Activated T-helper 9 cell treated with anti-CD3 and anti-CD28 coated beads, Interleukin-2, amount 50 U/mL, for 16 hours (primary cell): ENCODE data around the gene ARSJ.
"Not testable (repeated sequence)": the region's sequence is repeated elsewhere in the genome, so short reads cannot be mapped to it uniquely, and the experiment has no call there.

Source experiments
- DNase-seq: peaks from one replicate; pipeline ENCODE4 v3.0.0-alpha.2; 2020; ENCODE audit warnings: low read depth

Gene ARSJ

DNA sequence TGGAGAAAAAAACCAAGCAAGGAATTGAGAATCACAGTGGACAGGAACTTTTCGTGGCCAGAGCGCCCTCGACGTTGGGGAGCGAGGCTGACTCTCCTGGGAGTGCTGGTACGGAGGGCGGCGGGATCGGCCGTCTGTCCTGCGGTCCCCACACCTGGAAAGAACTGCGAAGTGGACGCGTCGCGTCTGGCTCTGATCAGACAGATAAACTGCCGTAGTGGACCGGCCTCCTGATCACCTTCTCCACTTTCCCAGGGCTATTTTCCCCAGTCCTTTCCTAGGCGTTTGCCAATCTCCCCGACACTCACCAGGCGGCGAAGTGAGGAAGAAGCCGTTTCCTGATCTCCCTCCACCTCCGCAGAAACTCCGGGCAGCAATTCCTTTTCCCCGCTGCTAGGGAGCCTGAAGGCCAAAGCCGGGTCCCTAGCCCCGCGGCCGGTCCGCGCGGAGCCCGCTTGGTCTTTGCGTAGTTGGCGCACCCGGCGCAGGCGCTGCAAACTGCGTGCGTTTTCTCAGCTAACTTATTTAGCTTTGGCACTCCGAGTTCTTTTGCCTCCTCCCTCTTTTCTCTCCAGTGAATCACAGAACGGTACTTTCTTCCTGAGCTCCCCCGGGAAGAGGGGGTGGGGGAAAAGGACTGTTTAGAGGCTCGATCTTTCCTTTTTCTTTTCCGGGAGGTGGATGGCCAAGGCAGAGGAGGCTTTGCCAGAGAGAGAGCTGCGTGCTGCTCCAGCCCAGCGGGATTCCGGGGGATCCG is at the start of gene ARSJ:
TSS of gene ARSJ (minus strand) at position 500 of the 757 bp plus-strand sequence. CDS start 813 bp downstream, outside the sequence.
- no peak for DNase-seq

DNA sequence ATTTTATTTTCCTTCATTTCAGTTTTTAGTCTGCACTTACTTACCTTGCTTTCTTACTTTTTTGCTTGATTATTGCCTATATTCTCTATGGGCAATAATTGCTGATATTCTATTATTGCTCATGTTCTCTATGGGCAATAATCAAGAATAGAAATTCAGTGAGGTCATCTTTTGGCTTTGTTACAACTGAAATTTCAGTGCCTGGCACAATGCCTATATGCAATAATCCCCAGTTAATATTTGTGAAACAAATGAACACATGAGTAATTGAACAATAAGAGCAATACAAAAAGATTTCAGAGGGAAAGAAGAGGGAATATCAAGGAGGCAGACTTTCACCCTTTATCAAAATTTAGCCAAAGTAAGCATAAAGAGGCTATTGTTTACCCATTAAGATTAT is 48.6 kb upstream of the ARSJ start:
- DNase-seq: no peak

DNA sequence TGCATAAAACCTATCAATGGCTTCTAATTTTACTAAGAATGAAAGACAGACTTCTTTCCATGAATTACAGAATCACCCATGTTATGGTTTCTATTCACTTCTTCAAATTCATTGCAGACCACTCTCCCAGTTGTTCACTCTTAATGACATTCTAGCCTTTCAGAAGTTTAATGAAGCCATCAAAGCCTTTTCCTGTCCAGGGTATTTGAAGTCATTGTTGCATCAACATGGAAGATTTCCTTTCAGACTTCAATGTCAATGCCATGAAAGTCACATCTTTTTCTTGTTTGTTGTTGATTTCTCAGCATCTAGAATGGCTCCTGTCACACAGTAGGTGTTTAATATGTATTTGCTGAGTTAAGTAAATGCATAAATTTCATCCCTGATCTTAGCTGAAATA is 48.1 kb upstream of the ARSJ start:
- DNase-seq: no peak

DNA sequence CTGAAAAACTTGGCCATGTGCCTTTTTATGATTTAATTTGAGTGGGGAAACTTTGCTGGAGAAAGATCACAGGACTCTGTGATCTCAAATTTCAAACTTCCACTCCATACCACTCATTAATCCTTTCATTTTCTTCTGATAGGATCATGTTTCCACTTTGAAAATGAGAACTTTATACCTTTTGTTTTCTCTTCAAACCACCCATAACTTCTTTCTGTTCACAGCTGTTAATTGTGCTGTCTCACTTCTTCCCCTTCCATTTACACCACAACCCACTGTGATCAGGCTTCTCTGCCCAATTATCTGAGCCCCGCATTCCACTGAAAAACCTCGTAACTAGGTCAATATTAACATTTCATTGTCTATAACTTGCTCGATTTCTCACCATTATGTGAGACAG is 47.0 kb upstream of the ARSJ start:
- no peak for DNase-seq

DNA sequence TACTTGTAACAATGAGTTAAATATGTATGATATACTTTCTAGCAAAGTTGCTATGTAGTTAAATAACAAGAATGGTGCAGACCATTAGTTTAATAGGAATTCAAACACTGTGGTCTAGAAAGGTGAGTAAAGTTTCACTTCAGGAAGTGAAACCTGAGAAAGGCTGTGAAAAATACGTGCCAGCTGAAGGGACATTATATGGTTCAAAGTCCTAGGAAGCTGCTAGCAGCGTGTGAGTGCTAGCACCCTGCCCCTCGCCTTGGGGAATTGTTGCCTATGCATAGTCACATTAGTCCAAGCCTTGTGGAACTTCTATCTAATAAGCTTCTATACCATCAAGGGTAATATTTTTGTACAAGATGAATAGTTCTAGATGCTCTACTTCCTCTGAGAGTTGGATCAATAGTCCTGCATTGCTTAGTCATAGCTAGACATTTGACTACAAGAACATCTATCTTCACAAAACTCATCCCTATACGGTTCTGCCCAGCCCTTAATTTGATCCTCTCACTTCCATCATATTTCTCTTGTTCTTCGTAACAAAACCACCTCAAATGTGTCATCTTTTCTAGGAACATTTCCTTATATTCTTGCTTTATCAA is 45.8 kb upstream of the ARSJ start:
- DNase-seq: no peak

DNA sequence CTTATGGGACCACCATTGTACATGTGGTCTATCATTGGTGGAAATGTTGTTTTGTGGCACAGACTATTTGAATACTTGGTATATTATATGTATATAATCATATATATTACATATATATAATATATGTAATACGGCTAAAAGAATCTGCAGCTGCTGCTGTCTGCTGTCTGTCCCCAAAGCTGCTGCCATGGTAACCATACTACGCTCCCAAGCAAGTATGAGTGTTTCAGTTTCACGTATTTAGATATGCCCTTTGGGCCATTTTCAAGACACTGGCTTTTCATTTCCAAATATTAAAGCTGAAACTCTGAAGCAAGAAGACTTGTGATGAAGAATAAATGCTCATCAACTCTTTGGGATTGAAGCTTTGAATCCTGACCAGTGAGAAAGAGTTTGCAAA is 42.0 kb upstream of the ARSJ start:
- no peak for DNase-seq

DNA sequence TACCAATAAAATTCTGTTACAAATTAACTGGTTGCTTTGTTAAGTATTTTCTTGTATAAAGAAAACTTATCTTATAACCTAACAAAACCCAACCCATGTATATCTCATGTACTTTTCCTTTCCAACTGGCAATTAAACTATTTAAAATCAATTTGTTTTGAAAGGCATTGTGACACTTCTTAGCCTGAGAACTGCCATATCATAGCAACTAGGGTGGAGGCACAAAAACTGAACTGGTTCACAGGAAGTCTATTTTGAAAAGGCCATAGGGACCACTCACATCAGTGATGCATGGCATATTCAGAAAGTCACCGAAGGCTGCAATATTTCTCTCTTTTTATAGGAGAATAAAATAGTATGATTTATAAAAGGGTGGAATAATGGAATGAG is 40.5 kb upstream of the ARSJ start:
- DNase-seq: no peak

DNA sequence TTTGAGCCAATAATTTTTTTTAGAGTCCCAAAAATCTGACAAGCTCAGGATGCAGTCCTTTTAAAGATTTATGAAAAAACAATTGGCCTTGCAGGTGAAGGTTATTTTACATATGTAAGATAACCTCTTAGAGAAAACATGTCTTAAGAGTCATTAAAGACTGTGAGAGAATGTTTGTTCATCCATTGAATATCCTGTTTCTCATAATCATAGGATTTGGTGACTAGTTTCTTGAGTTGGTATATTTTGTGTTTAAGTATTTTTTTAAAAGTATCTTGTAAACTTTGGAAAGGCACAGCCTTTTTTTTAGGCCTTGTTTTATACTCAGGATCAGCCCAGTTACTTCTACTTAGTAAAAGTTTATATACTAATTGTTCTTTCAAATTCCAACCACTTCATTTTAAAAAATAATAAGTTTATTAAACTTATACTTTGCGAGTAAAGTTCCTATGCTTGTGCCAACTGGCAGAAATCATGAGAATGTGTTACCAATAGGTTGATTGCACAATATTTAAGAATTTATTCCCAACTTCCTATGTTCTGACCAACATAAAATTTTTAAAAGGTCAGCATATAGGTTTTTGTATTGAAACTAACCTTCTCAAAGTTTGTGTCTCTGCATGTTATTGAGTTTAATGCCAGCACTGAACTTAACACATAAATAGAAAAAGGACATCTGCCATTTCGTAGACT is 40.0 kb upstream of the ARSJ start:
- DNase-seq: no peak

DNA sequence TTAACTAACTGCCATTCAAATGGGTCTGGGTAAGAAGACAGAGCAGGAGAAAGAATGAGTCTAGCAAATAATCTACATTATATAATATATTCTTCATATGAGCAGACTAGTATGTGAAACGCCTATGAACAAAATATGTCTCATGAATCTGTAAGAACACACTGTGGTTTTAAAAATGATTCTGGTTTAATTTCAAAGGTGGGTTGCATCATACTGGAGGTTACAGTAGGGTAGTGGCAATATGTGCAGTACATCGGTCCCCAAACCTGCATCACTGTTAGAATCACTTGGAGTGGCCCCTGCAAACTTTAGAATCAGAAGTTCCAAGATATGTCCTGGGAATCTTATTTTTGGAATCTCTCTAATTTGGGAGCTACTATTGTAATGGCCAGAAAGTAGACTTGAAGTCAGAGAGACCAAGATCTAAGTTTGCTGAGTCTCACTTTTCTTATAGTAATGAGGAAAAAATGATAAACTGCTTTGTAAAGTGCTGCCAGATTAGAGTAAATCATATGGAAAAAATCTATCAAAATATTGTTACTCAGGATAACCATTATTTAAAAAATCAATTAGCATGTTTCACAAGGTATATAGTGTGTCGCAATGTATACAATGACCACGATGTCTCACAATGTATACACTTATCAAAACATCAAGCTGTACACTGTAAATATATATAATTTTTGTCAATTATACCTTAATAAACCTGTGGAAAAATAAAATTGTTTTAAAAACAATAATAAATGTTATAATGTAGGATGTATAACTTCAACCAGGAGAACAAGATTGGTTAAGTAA is 37.9 kb upstream of the ARSJ start:
- DNase-seq: no peak

DNA sequence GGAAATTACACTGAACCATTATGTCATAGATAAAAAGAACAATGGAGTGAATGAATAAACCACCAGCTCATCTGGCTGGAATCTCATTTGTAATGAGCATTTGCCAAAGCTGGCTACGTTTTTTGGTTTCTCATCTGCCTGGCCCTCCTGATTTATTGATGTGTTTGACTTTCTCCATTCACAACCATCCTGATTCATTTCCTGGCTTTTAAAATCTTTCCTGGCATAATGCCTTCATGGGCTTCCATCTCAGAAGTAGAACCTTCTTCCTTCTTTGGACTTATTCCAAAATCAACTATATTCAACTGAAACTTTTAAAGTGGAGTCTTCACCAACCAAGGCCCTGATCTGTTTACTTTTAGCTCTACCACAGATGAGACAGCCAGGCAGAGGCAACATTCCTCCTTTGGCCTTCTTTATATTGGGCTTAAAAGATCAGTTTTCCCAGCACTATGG is 36.0 kb upstream of the ARSJ start:
- DNase-seq: no peak

DNA sequence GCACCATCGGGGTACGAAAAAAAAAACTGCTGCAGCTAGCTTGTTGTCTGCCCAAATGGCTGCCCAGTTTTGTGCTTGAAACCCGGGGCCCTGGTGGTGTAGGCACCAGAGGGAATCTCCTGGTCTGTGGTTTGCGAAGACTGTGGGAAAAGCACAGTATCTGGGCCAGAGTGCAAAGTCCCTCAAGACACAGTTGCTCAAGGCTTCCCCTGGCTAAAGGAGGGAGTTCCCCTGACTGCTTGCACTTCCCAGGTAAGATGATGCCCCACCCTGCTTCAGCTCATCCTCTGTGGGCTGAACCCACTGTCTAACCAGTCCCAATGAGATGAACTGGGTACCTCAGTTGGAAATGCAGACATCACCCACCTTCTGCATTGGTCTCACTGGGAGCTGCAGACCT is 33.8 kb upstream of the ARSJ start:
- not testable (repeated sequence) for DNase-seq

DNA sequence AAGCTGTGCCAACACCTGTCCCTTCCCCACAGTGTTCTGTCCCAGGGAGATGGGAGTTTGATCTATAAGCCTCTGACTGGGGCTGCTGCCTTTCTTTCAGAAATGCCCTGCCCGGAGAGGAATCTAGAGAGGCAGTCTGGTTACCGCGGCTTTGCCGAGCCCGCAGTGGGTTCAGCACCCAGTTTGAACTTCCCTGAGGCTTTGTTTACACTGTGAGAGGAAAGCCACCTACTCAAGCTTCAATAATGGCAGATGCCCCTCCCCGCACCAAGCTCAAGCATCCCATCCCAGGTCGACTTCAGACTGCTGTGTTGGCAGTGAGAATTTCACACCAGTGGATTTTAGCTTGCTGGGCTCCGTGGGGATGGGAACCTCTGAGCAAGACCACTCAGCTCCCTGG is 33.3 kb upstream of the ARSJ start:
- DNase-seq: no peak

DNA sequence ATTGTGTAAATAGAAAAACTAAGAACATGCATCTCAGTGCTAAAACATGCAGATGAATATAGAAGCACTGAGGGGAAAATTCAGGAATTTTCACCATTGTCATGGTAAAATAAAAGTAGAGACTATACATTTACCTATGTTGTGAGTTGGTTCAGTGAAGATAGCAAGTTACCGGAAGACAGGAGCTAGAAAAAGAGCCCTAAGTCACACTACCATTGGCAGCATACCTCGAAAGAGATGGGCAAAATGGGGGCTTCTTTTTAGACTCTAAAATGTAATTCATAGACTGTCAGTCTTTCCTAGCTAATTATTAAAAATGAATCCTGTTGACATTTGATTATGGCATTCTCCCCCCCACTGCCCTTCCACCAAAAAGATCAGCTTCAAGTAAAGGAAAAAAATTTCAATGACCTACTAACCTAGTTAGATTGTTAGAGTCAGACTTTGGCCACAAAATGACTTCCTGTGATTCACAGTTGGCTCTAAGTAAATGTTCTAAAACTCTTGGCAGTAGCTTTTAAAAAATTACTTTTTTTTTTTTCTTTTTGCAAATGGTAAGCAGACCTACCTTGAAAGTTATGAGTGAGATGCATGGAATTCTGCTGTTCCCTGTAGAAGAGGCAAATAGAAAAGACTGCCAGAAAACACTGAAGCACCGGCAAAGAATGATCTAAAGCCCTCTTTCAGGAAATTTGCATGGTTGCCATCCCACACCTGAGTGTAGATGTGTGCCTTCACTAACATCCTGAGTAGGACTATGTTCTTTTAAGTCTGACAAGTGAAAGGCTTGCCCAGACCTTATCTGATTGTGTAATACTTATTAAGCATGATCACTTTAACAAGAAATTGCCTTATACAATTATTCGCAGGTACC is 26.4 kb upstream of the ARSJ start:
- no peak for DNase-seq

DNA sequence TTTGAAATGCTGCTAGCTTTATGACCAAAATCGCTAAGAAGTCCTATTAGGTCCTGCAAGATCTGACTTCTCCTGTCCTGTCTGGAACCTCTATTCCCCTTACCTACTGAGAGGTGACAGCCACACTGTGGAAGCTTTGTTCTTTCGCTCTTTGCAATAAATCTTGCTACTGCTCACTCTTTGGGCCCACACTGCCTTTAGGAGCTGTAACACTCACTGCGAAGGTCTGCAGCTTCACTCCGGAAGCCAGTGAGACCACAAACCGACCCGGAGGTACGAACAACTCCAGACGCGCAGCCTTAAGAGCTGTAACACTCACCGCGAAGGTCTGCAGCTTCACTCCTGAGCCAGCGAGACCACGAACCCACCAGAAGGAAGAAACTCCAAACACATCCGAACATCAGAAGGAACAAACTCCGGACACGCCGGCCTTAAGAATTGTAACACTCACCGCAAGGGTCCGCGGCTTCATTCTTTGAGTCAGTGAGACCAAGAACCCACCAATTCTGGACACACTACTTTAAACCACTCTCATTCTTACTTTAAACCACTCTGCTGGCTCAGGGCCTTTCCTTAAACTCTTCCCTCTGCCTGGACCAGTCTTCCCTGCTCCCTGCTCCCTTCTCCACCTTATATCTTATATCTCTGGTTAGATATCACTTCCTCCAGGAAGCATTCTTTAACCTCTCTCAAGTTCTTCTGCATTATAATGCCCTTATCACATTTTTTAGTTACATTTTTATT is 25.2 kb upstream of the ARSJ start:
- DNase-seq: peak; percentile 3

DNA sequence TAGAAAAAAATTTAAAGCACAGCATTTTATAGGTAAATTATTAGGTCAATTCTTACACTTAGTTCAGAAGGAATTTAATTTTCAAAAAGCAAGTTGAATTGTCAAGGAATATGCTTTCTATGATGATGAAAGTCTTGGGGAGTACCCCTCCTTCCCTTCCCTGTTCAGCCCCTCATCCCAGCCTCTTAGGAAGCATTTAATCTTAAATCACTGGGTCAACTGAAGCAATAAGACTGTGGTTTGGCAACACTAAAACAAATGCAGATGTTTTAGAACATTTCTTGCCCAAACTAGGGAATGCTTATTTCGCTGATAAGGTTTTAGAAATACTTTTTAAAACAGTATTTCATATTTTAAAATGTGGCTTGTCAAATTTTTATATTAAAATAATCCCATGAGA is 19.1 kb upstream of the ARSJ start:
- no peak for DNase-seq

DNA sequence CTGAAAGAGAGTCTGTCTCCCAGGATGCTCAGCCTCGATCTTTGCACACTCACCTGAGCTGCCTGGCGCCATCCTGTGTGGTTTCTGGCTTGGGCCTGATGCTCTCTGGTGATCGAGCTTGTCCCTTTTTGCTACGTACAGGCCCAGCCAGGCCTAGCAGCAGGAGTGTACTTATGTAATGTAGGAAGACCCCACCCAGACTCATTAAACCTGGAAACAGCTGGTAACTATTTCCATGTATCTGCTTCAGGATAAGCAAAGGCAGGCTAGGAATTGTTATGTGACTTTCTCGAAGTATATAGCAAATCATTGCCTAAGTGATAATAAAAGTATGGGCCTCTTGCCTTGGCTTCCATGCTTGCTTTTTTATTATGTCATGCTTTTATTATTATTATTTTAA is 18.6 kb upstream of the ARSJ start:
- no peak for DNase-seq

DNA sequence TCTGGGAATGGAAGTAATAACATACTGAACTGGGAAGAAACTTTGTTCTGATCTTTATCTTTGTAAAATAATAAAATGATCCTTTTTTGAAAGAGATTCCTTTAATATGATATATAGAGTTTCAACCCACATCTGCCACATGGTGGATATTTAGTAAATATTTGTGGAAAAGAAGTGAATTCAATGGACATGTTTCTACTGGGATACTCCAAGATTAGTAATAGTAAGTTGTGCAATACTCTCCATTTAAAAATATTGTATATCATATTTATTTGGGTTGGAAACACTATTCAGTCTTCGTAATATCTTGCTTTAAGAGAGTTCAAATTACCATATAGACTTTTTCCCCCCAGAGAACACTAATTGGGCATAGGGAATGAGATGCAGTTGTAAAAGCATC is 17.8 kb upstream of the ARSJ start:
- DNase-seq: no peak

DNA sequence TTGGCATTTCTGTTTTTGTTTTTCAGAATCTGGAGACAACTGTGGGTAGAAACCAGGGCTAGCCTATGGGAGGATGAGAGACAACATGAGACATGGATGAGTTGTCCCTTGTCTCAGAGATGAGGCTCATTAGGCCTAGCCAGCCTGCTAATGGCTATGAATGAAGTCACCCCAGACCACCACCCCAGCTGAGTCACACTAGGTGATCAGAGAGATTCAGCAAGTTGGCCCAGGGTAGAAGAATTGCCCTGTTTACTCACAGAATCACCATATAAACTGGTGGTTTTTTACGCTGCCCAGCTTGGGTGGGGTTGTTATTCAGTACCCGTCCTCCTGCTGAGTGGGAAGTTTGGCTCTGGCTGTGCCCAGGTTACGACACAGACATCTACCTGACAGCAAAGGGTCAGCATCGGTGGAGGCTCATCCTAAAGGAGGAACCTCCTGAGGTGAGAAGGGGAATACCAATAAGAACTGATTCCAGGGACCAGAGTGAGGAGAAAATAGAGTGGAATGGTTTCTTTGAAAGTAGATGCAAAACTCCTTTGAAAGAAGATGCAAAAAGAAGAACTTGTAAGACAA is 17.2 kb upstream of the ARSJ start:
- no peak for DNase-seq

DNA sequence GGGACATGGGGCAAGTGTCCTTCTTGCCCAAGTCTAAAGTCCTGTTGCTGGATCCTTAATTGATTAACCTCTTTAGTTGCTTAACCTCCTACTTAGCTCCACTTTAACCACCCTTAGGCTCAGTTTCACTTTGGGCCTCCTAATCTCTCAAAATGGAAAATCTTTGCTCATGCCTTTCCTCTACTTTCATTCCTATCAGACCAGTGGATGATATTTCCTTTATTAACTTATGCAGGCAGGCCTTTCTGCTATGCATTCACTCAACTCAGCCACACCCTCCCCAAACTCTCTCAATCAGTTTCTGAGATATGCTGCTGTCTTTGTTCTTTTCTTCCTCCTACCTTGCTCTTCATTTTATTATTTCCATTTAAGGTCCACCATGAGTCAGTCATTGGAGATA is 14.4 kb upstream of the ARSJ start:
- DNase-seq: no peak

DNA sequence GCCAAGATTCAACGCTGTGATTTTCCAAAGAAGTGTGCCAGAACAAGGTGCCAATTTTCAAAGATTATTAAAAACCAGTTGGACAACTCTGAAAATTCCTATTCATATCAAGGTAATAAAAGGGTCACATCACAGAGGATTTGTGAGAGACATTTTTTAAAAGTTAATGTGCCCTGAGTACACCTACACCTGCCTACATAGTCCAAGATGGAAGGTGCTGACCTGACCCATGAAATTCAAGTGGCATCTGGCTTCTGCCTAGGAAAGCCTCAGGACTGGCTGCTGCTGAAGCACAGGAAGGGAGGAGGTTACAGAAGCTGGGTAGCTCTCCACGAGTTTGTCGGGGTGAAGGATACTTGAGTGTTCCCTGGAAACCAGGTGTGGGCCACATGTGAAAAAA is 11.4 kb upstream of the ARSJ start:
- no peak for DNase-seq
